ENCODE data around the gene WFIKKN1. TPM values are rescaled to one million over a fixed set of nuclear protein-coding genes. Genes with fewer than 3 reads are reported as not detected.

Gene WFIKKN1
- total RNA-seq, 1 donor from 2014 or later, result 0.10 TPM

GRCh38 chr16:632486-633335 is 1.9 kb downstream of the WFIKKN1 start:
- intact Hi-C loops (cut with micrococcal nuclease), result no loop called here
- peak; percentile 33 for DNase-seq
- ATAC-seq, result no peak

DNA sequence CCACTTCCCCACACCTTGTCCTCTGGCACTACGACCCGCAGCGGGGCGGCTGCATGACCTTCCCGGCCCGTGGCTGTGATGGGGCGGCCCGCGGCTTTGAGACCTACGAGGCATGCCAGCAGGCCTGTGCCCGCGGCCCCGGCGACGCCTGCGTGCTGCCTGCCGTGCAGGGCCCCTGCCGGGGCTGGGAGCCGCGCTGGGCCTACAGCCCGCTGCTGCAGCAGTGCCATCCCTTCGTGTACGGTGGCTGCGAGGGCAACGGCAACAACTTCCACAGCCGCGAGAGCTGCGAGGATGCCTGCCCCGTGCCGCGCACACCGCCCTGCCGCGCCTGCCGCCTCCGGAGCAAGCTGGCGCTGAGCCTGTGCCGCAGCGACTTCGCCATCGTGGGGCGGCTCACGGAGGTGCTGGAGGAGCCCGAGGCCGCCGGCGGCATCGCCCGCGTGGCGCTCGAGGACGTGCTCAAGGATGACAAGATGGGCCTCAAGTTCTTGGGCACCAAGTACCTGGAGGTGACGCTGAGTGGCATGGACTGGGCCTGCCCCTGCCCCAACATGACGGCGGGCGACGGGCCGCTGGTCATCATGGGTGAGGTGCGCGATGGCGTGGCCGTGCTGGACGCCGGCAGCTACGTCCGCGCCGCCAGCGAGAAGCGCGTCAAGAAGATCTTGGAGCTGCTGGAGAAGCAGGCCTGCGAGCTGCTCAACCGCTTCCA is 2.7 kb downstream of the WFIKKN1 start:
- DNase-seq, result peak; percentile 36
- ATAC-seq, result no peak
- intact Hi-C loops (cut with micrococcal nuclease), result no loop called here

GRCh38 chr16:634051-634670 is 3.4 kb downstream of the WFIKKN1 start:
- intact Hi-C loops (cut with micrococcal nuclease), result no loop called here
- ATAC-seq (no peak), DNase-seq (no peak)

DNA sequence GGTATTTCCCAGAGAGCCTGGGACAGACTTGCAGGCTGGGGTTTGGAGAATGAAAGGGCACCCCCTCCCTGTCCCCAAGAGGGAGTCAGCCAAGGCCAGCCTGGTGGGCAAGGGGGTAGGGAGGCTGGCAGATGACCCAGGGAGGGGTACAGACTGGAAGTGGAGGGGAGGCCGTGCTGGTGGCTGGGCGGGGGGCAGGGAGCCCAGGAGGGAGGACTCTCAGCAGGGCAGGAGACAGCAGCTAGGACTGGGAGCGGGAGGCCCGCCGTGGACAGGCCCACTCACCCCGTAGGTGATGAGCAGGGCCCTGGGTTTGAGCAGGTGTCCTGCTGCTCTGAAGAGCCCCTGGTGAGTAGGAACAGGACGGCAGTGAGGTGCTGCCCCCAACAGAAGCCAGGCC is 4.2 kb downstream of the WFIKKN1 start:
- intact Hi-C loops (cut with micrococcal nuclease), result no loop called here
- DNase-seq (no peak), ATAC-seq (no peak)

DNA sequence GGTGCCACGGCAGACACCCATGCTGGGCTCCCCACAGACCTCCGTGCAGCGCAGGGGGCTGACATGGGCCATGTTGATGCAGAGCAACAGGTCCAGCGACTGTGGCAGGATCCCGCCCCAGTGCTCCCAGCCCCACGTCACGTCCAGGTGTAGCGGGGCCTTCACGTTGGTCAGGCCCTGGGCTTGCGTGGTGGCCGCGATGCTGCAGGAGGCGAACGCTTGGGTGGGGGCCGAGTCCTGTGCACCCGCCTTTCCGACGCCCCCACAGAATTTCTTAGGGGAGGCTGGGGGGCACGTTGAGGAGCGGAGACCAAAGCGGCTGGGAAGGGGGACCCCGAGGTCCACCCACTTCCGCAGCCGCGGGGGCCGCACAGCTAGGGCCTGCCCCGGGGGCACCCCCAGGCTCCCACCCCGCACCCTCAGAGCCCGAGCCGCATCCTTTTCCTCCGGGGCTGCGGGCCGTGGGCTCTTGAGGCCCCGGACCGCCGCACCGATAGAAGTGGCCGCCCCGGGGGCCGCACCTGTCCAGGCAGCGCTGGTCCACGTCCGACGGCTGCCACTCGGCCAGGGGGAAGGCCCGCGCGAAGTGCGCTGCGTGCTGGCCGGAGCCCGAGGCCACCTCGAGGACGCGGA is 4.9 kb downstream of the WFIKKN1 start:
- intact Hi-C loops (cut with micrococcal nuclease), result no loop called here
- ATAC-seq (no peak), DNase-seq (peak; percentile 46)

DNA sequence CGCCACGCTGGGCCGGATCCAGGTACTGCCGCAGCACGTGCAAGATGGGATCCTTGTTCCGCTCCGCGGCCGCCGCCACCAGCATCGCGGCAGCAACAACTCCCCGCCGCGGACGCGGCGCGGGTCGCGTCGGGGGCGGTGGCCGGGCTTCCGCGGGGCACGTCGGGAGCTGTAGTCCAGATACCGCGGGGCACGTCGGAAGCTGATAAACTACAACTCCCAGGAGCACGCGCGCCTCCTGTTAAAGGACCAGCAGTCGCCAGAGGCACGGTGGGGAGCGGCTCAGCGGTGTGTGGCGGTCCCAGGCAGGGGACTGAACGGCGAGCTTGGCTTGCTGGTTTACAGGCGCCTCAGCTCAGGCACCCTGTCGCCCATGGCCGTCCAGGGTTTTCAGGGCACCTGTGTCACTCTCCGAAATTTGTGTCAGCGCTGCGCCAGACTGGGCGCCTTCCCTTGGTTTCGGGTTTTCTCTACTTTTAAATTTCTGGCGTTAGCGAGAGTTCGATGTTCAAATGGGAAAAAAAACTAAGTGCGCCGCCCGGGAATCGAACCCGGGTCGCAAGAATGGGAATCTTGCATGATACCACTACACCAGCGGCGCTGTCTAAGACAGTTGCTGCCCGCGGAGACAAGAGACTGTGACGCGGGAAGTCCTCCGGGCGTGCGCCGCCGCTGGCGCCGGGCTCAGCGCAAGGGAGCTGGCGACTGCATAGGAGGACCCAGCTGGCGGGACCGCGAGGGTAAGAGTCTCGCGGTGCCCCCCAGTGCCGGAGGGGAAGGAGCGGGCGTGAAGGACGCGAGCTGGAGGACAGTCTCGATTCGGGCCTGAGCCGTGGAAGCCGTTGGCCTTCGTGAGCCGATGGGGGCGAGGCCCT is 5.7 kb downstream of the WFIKKN1 start, which contains the start of gene METTL26:
METTL26 (minus strand) TSS at position 100 of the 875 bp plus-strand sequence; CDS start at position 85, 15 bp downstream.
- peak; percentile 98 for DNase-seq
- peak; percentile 86 for ATAC-seq
- intact Hi-C loops (cut with micrococcal nuclease), result no loop called here

DNA sequence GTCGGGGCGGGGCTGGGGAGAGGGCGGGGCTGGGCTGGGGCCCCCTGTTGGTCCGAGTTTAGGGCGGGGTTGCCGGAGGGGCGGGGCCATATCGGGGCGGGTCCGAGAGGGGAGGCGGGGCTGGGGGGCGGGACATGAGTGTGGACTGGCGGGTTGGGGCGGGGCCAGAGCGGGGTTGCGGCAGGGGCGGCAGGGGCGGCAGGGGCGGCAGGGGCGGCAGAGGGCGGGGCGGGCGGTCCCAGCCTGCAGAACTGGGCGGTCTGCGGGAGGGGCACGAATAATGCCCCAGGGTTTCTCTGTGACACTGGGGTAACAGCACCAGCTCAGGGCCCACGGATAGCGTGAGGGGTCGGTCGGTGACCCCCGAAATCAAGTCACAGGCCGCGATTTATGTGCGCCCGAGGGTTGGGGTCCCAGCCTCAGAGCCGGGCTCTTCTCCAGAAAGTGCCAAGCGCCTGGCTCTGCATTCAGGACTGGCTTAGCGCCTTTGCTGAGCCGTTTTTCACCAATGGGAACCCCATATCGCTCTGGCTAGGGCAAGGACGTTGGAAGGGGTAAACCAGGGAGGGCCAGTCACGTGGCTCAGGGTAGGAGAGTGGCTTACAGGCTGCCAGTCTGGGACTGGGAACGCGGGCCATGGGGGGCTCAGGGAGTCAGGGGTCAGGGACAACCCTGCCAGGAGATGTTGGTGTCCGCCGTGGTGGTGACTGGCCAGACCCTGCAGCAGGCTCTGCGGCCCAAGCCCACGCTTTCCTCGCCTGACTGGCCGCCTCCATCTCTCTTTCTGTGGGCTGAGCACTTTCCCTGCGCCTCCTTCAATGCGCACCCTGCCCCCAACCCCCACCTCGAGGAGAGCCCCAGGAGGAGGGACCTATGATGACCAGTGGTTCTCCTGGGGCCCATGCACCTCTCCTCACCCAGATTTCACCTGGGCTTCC is 6.6 kb downstream of the WFIKKN1 start:
- peak; percentile 80 for ATAC-seq
- intact Hi-C loops (cut with micrococcal nuclease), result no loop called here

DNA sequence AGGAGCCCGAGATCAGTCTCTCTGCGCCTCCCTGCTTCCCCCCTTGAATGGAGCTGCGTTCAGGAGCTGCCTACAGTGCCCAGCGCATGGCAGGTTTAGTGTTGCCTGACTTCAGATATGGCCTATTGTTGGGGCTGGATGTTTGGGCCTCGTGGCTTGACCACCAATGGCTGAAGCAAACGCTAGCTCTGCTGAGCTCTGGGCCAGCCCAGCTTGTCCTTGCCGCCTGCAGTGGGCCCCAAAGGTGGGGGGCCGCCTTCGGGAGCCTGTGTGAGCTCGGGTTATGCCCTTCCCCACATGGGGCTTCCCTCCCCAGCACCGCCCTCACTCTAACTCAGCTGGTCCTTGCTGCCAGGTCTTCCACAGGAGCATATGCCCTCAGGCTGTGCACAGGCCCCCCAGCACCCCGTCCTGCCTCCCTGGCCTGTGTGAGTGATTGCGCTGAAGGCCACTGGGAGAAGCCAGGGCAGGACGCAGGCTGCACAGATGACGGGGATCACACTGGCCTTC is 7.3 kb downstream of the WFIKKN1 start:
- DNase-seq (peak; percentile 45), ATAC-seq (no peak)
- intact Hi-C loops (cut with micrococcal nuclease), result no loop called here

More for the DNA sequence above, 6.6 kb downstream of the WFIKKN1 start:
- DNase-seq, result peak; percentile 94

- DNase-seq (no peak), ATAC-seq (no peak)
- intact Hi-C loops (cut with micrococcal nuclease), result no loop called here
Measured at GRCh38 chr16:638836-639235, 8.1 kb downstream of the WFIKKN1 start.

DNA sequence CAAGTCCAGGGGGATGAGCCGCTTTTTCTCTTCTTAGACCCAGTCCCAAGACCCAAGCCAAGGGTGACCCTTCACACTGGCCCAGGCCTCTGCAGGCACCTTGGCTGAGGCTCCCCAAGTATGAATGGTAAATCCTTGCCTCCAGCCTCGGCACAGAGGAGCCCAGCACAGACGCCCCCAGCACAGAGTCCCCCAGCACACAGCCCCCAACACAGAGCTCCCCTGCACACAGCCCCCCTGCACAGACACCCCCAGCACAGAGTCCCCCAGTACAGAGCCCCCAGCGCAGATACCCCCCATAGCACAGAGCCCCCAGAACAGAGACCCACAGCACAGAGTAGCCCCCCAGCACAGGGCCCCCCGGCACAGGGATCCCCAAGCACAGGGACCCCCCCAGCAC is 9.8 kb downstream of the WFIKKN1 start:
- intact Hi-C loops (cut with micrococcal nuclease), result no loop called here
- ATAC-seq (no peak), DNase-seq (no peak)

- intact Hi-C loops (cut with micrococcal nuclease), result no loop called here
- DNase-seq (peak; percentile 96), ATAC-seq (peak; percentile 66)
Measured at GRCh38 chr16:641326-642188, 10.8 kb downstream of the WFIKKN1 start, which contains the start of gene MCRIP2. MCRIP2 (plus strand) TSS chr16:641828; CDS start chr16:641992, 164 bp downstream.

DNA sequence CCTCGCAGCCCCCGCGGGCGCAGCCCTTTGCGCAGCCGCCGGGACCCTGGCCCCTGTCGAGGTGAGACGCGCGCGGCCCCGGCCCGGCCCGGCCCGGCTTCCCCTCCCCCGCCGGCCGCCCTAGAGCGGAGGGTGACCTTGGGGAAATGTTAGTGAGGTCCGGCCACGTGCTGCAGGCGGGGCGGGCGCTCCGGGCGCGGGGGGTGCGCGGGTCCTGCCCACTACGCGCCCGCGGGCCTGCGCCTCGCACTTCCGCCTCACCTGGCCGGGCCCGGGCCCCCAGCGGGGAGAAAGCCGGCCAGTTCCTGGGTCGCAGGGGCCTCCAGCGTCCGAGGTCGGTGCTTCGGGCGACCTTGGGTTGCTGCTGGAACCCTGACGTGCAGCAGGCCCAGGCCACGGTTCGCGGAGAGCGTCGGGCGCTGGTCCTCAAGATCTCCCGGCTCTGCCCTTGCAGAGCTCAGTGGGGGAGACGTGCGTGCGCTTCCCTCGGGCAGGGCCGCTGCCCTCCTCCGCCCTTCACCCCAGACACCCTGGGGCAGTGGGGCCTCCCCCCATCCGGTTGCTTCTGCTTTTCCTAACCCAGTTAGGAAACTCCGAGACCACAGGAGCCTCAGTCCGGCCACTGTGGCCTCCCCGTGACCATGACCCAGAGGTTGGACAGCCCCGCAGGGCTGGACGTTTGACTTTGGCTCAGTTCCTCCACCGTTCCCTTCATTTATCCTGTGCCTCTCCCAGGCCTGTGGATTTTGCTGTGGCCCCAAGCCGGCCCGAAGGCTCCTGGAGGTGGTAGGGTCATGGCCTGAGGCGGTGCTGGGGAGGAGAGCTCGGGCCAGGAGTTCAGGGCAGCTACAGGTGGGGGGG is 11.6 kb downstream of the WFIKKN1 start:
- peak; percentile 84 for DNase-seq
- peak; percentile 43 for ATAC-seq
- intact Hi-C loops (cut with micrococcal nuclease), result no loop called here

- ATAC-seq (no peak), DNase-seq (peak; percentile 51)
- intact Hi-C loops (cut with micrococcal nuclease), result no loop called here
Measured at GRCh38 chr16:643050-643368, 12.2 kb downstream of the WFIKKN1 start.

DNA sequence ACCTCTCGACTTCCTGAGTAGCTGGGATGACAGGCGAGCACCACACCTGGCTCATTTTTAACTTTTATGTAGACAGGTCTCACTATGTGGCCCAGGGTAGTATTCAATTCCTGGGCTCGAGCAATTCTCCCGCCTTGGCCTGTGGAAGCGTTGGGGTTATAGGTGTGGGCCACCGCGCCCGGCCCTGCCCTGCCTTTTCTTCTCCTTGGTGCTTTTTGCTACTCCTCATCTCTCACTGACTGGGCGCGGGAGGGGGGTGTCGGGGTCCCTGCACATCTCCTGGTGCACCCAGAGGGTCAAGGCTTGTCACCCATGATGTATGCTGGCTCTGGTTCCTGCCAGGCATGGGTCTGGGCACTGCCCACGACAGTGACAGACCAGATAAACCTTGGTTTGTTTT is 13.8 kb downstream of the WFIKKN1 start:
- ATAC-seq (no peak), DNase-seq (no peak)
- intact Hi-C loops (cut with micrococcal nuclease), result no loop called here

DNA sequence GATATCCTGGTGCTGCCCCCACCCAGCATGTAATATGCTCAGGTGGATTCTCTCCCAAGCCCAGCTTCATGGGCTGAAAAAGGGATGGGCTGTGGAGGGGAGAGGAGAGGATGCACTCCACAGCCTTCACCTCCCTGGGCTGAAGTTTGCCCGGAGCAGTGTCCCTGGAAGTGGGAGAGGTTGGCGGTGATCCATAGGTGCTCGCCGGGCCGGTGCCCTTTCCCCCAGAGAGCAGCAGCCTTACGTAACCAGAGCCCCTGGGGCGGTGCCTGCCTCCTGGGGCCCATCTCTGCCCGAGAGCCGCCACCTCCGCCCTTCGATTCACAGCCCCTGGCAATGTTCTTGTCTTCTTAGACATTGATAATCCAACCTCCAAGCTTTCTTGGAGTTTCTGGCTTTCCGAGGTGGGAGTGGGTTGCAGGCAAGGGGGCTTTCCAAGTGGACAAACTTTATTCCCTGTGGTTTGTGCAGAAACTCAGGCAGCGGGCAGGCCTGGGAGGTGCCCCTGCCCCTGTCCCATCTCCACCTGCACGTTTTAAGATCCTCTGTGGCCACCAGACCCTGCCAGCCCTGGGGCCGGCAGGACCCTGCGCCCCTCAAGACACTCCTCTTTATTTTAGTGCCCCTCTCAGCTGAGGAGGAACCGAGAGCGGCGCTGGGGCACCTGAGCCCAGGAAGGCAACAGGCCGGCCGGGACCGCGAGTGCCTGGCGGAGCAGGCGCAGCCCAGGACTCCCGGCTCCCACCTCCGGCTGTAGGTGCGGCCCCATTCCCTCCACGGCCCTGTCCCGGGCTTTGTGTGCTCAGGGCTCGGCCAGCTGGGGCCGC is 15.3 kb downstream of the WFIKKN1 start:
- DNase-seq, result peak; percentile 88
- intact Hi-C loops (cut with micrococcal nuclease), result no loop called here
- peak; percentile 52 for ATAC-seq
